Hypothalamus (tissue), 51 donors: Measurements from ENCODE around the gene SPATA31A5.
"Not testable (repeated sequence)": the region's sequence is repeated elsewhere in the genome, so short reads cannot be mapped to it uniquely, and the experiment has no call there.

Experiments used
- DNase-seq, 51 donors: peaks; one replicate each; lab custom pipeline; 2025; lab: John Stamatoyannopoulos, UW

The SPATA31A5 gene

DNA sequence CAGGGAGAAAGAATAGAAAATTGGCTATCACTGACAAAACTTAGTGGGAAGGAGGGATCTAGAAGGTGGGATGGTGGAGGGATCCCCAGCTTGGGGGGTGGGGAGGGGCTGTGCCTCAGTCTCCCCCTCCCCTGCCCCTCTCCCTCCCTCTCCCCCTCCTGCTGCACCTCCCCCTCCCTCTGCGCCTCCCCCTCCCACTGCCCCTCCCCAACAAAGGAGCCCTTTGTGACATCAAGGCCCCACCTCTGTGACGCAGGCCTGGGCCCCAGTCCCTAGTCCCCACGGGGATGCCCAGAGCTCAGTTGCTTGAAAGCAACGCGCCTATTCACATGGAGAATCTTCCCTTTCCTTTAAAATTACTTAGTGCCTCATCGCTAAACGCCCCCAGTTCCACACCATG lies at the start of gene SPATA31A5:
Gene SPATA31A5 (plus strand): TSS at position 301 of the 400 bp plus-strand sequence. CDS start 29 bp downstream, at position 330.
- not testable (repeated sequence) for DNase-seq

GRCh38 chr9:60962990-60963350 lies 48.8 kb downstream of the SPATA31A5 start:
- DNase-seq = not testable (repeated sequence)

DNA sequence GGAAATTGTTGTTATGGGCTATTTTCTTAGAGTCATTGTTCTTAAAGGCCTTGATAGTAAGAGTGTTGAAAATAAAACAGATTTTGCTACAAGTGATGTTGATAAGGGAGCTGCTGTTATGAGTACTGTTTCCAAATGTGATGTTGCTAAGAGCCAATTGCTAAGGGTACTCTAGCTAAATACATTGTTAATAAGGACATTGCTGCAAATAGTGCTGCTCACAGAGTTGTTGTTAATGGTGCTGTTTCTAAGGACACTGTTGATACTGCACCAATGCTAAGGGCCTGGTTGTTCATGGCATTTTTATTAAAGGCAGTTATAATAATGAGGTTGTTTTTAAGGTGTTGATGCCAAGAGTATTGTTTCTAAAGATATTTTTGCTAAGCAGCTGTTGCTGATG lies 52.2 kb downstream of the SPATA31A5 start:
- DNase-seq = not testable (repeated sequence)
